Muscle layer of duodenum (tissue), 2 donors: ENCODE results near the gene MAG.

Experiments
- H3K27ac ChIP-seq: one replicate; pipeline ENCODE4 v1.7.0; 2013; ENCODE audit warnings: mild to moderate bottlenecking, low read length
- H3K27me3 ChIP-seq: one replicate; pipeline ENCODE4 v1.7.0; 2013; ENCODE audit warnings: low read depth, mild to moderate bottlenecking, control low read depth, low read length
- H3K36me3 ChIP-seq, 2 donors: one replicate each; pipeline ENCODE4 v1.7.0; 2013; ENCODE audit warnings: low read length in 2 of 2, control low read depth in 1 of 2, mild to moderate bottlenecking in 1 of 2; ENCODE audit not compliant: insufficient read depth in 2 of 2, control insufficient read depth in 1 of 2
- H3K4me1 ChIP-seq, 2 donors: one replicate each; pipeline ENCODE4 v1.7.0; 2013; ENCODE audit warnings: low read length in 2 of 2, mild to moderate bottlenecking in 2 of 2, control low read depth in 1 of 2, moderate library complexity in 1 of 2; ENCODE audit not compliant: insufficient read depth in 2 of 2, control insufficient read depth in 1 of 2
- H3K4me3 ChIP-seq, 2 donors: one replicate each; pipeline ENCODE4 v1.7.0; 2013; ENCODE audit warnings: low read length in 2 of 2, low read depth in 1 of 2, mild to moderate bottlenecking in 1 of 2
- H3K9me3 ChIP-seq, 2 donors: one replicate each; pipeline ENCODE4 v1.7.0; 2013; ENCODE audit warnings: low read length in 2 of 2, control low read depth in 1 of 2, mild to moderate bottlenecking in 1 of 2; ENCODE audit not compliant: control insufficient read depth in 1 of 2
- donor health status: healthy.

MAG gene

GRCh38 chr19:35288906-35289305 lies 3.1 kb upstream of the MAG start:
- no peaks in the 10 kb centered on the region for H3K36me3 ChIP-seq

GRCh38 chr19:35290381-35291127 lies 1.4 kb upstream of the MAG start:
- no peaks in the 10 kb centered on the region for H3K4me1 ChIP-seq
- no peaks in the 10 kb centered on the region for H3K27me3 ChIP-seq
- H3K4me3 ChIP-seq = no peak overlapping the region
- H3K9me3 ChIP-seq = no peaks in the 10 kb centered on the region
- H3K36me3 ChIP-seq = no peaks in the 10 kb centered on the region
- H3K27ac ChIP-seq = no peak overlapping the region

More at GRCh38 chr19:35288906-35289305, 3.1 kb upstream of the MAG start:
- Histone ChIP-seq H3K4me3 (no peak overlapping the region), H3K27me3 (no peaks in the 10 kb centered on the region), H3K9me3 (no peaks in the 10 kb centered on the region), H3K27ac (no peak overlapping the region), H3K4me1 (no peaks in the 10 kb centered on the region)

- Histone ChIP-seq H3K4me3 (no peak overlapping the region), H3K36me3 (no peaks in the 10 kb centered on the region), H3K9me3 (no peaks in the 10 kb centered on the region), H3K27me3 (no peaks in the 10 kb centered on the region), H3K27ac (no peak overlapping the region), H3K4me1 (no peaks in the 10 kb centered on the region)
These were observed 702 bp upstream of the MAG start for GRCh38 chr19:35291259-35291658.

- H3K27ac ChIP-seq = no peak overlapping the region
- no peaks in the 10 kb centered on the region for H3K36me3 ChIP-seq
- no peaks in the 10 kb centered on the region for H3K4me1 ChIP-seq
- no peaks in the 10 kb centered on the region for H3K9me3 ChIP-seq
- no peak overlapping the region for H3K4me3 ChIP-seq
- peaks cover 8% of the 10 kb centered on the region for H3K27me3 ChIP-seq
These were observed 731 bp downstream of the MAG start for GRCh38 chr19:35292421-35293362.

- Histone ChIP-seq H3K27ac (no peak overlapping the region), H3K36me3 (no peaks in the 10 kb centered on the region), H3K4me1 (no peaks in the 10 kb centered on the region), H3K4me3 (no peak overlapping the region), H3K9me3 (no peaks in the 10 kb centered on the region), H3K27me3 (peaks cover 14% of the 10 kb centered on the region)
These were observed 1.4 kb downstream of the MAG start for GRCh38 chr19:35293363-35293739.

- no peaks in the 10 kb centered on the region for H3K36me3 ChIP-seq
- no peak overlapping the region for H3K27ac ChIP-seq
- H3K27me3 ChIP-seq = peaks cover 17% of the 10 kb centered on the region
- H3K4me3 ChIP-seq = no peak overlapping the region
- no peaks in the 10 kb centered on the region for H3K9me3 ChIP-seq
- no peaks in the 10 kb centered on the region for H3K4me1 ChIP-seq
These were observed 1.8 kb downstream of the MAG start for GRCh38 chr19:35293808-35294207.

GRCh38 chr19:35294328-35294727 lies 2.4 kb downstream of the MAG start:
- H3K4me1 ChIP-seq = no peaks in the 10 kb centered on the region
- no peak overlapping the region for H3K4me3 ChIP-seq
- no peaks in the 10 kb centered on the region for H3K36me3 ChIP-seq
- H3K27ac ChIP-seq = no peak overlapping the region
- no peaks in the 10 kb centered on the region for H3K9me3 ChIP-seq
- peaks cover 17% of the 10 kb centered on the region for H3K27me3 ChIP-seq

- no peak overlapping the region for H3K4me3 ChIP-seq
- no peaks in the 10 kb centered on the region for H3K36me3 ChIP-seq
- peaks cover 17% of the 10 kb centered on the region for H3K27me3 ChIP-seq
- no peak overlapping the region for H3K27ac ChIP-seq
- H3K9me3 ChIP-seq = no peaks in the 10 kb centered on the region
- H3K4me1 ChIP-seq = no peaks in the 10 kb centered on the region
These were observed 3.2 kb downstream of the MAG start for GRCh38 chr19:35294859-35295791.

- H3K4me3 ChIP-seq = no peak overlapping the region
- no peak overlapping the region for H3K27ac ChIP-seq
- H3K36me3 ChIP-seq = no peaks in the 10 kb centered on the region
These were observed 4.0 kb downstream of the MAG start for GRCh38 chr19:35295792-35296462.

GRCh38 chr19:35296644-35297514 lies 4.9 kb downstream of the MAG start:
- H3K27me3 ChIP-seq = peaks cover 17% of the 10 kb centered on the region
- H3K4me3 ChIP-seq = no peak overlapping the region
- H3K27ac ChIP-seq = no peak overlapping the region
- H3K36me3 ChIP-seq = no peaks in the 10 kb centered on the region
- H3K9me3 ChIP-seq = no peaks in the 10 kb centered on the region
- H3K4me1 ChIP-seq = no peaks in the 10 kb centered on the region

More at GRCh38 chr19:35295792-35296462, 4.0 kb downstream of the MAG start:
- peaks cover 17% of the 10 kb centered on the region for H3K27me3 ChIP-seq
- H3K4me1 ChIP-seq = no peaks in the 10 kb centered on the region
- no peaks in the 10 kb centered on the region for H3K9me3 ChIP-seq
